Measurements from ENCODE around the gene FLVCR1.

The FLVCR1 gene

DNA sequence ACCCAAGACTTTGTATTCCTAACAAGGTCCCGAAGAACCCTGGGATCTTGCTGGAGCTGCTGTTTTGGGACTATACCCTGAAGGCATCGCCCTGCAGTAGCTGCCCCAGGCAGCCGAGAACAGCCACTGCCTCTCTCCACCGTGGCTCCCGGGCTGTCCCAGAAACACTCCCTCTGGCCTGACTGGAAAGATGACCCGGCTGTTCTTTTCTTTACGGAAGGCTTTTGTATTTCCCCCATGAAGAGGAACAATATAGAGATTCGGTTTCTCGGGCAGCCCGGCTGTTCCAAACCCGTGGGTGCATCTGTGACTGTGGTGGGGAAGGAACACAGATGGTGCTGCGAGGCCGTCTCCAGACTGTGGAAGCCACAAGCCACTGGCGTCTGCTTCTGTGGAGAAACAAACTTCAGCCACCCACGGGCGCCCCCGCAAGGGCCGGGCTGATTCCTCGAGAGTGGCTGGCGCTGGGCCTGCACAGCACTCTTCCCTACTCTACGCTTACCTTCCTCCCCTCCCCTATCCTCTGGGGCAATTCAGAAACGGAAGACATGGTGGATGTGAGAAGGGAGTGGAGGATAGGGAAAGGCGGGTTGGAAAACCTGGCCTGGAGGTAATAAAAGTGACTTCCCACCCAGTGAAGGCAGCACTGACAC is 58.5 kb downstream of the FLVCR1 start:
- peak; percentile 70 for DNase-seq

DNA sequence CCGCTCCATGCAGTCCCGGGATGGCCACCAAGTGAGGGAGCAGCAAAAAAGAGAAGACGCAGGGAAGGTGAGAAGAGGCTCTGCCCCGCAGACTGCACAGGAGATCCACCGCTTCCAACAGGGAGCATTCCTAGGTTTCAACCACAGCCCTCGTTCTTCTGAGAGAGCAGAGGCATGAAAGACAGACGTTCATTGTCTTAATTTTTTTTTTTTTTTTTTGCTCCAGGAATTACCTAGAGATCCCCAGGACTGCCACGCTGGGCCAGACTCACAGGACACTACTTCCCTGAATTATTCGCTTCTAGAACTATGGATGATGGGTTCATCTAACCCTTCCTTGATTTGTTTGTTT is 59.0 kb downstream of the FLVCR1 start:
- no peak for DNase-seq

DNA sequence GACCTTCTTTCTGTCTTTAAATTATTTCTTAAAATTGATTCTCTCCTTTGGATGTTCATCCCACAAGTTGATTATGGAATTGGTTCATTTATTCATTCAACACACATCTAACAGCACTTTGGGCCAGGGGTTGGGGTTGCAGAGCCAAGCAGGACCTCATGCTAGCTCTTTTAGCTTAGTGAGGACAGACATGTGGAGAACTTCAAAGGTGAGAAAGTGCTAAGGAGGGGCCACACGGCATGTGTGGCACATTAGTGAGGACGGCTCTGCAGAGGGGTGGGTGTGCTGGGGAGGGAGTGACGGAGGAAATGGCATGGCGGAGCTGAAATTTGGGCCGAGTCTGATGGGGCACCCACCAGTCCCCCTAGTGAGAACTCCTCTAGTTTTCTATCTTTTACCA is 59.8 kb downstream of the FLVCR1 start:
- no peak for DNase-seq

DNA sequence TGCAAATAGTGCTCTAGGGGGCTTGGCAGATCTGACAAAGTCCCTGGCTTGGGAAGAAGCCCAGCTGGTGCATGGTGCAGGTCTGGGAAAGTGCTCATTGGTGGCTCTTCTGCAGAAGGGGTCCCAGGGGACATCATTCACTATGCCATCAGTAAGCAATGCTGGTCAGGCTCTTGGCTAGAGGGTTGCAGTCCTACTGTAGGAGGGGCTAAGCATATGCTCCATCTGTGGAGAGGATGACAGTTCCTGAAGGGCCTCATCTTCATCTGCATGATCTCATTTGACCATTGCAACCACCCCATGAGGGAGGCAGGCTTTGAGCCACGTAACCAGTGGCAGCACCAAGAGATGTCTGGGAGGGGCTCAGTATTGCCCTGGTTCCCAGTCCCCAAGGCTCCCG is 60.7 kb downstream of the FLVCR1 start:
- DNase-seq, result peak; percentile 55

DNA sequence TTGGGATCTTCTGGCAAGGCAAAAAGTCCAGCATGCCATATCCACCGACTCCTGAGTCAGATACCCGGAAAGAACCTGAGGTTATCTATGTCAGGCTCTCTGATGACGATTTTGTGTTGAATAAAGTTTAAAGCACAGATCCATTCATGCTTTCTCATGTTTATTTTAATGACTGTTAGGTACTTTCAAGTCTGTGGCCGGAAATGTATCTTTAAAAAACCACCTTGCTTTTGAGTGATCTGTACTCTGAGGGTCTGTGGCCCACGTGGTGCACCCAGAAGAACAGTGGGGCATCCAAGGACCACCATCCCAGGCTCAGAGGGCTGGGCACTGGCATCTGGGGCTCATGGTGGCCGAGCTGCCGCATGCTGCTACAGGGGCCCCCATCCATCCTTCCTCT is 62.2 kb downstream of the FLVCR1 start:
- no peak for DNase-seq

DNA sequence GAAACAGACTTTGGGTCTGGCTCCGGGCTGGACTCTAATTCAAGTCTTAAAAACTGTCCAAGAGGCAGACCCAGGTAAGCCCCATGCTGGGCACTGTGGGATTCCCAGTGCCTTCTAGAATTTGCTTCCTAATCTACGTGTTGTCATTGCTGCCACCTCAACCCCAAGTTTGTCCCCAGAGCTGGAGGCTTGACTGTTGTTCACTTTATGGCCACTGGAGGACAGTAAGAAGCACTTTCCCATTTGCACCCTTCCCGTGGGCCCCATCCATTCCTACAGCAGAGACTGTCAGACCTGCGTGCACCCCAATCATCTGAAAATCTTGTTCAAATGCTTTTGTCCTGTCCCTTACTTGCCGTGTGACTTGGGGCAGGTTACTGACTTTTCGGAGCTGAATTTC is 62.8 kb downstream of the FLVCR1 start:
- DNase-seq, result no peak

DNA sequence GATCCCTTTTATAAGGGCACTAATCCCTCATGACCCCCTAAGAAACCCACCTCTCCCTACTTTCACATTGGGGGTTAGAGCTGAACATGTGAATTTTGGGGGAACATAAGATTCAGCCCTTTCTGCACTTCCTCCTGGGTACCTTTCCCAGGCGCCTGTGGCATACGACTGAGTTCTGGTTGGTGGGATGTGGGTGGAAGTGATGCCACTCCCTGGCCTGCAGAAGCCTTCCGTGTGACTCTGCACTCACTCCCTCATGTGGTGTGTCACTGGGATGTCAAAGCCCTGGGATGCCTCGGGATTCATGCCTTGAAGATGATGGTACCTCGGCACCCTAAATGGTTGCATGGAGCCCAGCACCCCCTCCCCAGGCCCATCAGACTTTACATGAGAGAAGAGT is 63.9 kb downstream of the FLVCR1 start:
- no peak for DNase-seq

DNA sequence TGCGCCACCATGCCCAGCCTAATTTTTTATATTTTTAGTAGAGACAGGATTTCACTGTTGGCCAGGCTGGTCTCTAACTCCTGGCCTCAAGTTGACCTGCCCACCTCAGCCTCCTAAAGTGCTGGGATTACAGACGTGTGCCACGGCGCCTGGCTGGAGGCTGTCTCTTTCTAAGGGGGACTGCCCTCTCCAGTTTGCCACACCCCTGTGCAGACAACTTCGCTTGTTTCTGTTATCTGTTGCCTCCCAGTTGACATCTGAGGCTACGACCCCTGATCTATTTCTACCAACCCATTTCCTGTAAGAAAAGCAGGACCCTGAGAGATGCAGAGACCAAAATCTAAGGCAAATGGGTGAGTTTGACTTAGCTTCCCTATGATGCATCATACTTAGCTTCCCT is 68.3 kb downstream of the FLVCR1 start:
- no peak for DNase-seq

DNA sequence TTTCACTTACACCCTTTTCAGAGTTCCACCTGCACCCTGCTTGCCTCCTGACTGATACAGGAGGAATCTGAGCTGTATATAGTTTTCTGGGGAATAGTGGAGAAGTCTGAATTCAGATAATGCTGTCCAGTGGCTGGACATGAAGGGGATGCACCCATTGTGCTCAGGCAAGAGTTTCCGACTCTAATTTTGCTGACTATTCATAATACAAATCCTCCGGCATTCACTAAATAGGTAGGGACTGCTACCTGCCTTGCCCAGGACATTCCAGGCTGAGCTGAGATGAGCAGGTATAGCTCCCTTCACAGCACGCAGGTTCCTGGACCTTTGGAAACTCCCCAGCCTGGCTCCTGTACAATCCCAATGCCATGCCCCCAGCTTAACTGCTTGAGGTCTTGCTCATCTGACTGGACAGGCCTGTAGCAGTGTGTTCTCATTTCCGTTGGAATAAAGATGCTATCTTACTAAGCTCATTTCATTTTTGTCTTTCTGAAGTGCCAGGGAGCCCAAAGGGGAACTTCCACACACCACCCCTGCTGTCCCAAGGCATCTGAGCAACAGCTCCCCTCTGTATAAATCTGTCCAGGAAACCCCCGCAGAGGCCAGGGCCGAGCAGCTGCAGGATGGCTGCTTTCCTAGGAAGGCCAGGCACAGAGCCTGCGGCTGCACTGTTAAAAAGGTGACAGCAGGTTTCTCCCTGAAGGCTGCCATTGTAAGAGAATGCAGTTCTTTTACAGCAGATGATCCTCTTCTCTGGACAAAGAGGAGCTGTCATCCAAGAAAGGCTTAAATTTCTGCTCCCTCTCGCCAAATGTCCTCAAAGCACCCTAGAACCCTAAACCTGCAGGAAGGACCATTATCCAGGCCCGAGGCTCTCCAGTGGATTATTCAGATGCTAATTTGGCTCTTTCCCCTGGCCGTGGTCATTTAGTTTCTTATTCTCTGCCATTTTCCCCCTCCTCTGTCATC is 70.5 kb downstream of the FLVCR1 start:
- DNase-seq, result no peak

DNA sequence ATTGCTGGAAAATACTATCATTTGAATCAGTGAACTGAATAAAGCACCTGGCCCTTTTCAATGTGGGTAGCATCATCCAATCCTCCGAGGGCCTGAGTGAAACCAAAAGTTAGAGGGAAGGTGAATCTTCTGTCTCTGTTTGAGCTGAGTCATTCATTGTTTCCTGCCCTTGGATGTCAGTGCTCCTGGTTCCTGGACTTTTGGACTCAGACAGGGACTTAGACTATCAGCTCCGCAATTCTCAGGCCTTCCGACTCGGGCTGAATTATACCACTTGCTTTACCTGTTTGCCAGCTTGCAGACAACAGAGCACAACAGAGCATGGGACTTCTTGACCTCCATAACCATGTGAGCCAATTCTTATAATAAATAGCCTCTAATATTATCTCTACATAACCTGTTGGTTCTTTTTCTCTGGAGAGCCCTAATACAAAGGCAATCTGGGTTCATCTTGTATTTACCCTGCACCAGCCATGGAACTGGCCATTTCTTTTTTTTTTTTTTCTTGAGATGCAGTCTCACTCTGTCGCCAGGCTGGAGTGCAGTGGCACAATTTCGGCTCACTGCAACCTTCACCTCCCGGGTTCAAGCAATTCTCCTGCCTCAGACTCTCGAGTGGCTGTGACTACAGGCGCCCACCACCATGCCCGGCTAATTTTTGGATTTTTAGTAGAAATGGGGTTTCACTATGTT is 73.1 kb downstream of the FLVCR1 start:
- no peak for DNase-seq

DNA sequence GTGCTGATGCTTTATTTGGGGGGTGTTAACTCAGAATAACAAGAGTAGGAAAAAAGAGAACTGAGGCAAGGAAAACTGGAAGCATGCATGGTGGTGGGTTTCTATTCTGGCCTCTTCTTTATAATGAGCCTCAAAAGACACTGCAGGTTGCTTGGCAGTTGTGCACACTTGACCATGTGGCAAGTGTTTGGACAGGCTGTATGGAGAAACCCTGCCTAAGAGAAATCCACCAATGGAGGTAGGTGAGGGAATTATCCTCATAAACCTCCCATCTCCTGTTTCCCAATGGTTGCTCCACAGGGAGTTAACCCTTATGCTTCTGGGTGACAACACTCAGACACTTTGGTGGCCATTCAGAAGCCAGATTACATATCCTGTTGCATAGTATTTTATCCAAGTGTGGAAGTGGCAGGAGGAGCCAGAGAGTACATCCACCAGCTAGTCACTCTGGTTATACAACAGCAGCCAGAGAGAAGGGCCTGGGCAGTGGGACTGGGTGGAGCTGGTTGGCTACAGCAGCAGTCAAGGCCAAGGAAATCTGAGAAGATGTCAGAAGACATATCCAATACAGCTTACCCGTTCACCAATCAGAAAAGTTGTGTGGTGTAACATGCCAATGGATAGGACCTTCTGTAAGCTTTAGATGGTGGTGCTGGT is 75.9 kb downstream of the FLVCR1 start:
- no peak for DNase-seq

DNA sequence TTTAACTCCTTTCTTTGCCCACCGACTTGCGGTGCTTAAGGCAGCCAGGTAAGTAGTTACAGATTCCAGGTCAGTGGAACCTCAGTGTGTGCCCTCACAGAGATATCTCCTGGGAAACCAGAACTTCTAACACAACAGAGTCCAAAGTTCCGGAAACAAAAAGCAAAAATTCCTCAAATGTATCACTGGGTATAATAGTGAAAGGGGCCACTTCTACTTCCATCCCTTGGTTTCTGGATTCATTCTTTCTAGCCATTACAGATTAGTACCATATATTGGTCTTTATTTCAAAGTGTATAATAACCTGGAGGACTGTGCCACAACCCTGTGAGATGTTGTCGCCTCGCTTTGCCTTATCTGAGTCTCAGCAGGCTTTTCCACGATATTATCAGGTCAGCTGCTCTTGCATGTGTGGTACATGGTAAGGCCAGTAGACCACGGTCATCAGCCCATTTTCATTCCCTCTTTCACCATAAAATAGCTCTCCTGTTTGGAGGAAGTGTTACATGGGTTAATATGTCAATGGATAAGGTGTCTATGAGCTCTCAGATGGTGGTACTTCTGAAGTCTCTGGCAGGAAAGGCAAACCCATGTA is 77.4 kb downstream of the FLVCR1 start:
- no peak for DNase-seq

DNA sequence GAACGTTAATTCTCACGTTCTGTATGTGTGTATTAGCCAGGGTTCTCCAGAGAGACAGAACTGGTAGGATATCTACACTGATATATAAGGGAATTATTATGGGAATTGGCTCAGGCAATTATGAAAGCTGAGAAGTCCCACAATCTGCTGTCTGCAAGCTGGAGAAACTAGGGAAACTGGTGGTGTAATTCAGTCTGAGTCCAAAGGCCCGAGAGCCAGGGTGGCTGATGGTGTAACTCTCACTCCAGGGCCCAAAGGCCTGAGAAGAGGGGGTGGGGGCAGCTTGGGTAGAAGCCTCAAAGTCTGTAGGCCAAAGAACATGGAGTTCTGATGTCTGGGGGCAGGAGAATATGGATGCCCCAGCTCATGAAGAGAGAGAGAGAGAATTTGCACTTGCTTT is 79.0 kb downstream of the FLVCR1 start:
- DNase-seq, result no peak

DNA sequence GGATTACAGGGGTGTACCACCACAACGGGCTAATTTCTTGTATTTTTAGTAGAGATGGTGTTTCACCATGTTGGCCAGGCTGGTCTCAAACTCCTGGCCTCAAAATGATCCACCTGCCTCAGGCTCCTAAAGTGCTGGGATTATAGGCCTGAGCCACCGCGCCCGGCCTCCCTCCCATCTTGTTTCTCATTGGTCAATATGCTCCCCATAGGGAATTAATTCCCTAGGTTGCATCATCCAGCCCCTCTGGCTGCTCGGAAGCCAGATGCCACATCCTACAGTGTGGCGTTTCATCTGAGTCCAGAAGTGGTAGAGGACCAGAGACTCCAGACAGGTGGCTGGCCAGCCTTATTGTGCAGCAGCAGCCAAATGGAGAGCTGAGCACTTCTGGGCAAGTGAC is 80.8 kb downstream of the FLVCR1 start:
- no peak for DNase-seq

DNA sequence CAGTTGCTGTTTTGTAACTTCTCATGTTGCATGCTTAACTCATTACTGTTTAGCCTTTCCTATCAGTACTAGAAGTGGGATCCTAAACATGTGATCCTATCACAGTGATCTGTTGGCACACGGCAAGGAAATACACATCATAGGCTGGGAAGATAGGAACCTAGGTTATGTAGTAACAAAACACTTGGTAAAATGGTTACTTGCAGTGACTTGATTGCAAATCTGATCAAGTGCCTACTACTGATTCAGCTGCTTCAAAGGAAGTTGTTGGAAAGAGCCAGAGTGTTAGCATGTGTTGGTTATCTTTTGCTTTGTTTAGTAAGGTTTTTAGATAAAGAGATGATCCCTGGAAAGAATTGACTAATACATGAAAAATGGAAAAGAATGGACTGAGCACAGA is 83.4 kb downstream of the FLVCR1 start:
- no peak for DNase-seq

DNA sequence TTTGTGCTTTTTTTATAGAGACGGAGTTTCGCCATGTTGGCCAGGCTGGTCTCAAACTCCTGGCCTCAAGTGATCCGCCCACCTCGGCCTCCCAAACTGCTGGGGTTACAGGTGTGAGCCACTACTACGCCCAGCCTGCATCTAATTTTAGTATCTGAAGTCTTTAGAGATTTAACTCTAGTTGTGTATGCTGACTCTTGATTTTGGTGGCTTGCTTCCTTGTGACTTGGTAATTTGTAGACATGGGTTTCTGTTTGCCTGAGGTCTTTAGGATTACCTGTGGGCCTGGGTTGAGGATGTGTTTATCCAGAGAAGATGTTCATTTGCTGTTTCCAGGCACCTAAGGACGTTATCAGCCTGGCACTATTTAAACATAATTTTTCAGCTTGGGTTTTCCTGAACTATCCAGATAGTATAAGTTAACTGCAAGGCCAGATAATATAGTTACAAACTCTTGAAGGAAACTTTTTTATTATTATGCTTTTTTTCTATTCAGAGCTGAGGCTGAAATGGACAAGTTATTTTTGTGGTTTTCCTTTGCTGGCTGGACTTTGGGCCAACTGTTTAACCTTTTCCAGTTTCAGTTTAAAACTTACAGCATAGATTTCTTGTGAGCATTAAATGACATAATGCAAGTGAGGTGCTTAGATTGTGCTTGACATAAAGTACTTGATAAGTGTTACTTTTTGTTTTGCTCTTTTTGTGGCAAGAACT is 84.8 kb downstream of the FLVCR1 start:
- DNase-seq, result no peak

DNA sequence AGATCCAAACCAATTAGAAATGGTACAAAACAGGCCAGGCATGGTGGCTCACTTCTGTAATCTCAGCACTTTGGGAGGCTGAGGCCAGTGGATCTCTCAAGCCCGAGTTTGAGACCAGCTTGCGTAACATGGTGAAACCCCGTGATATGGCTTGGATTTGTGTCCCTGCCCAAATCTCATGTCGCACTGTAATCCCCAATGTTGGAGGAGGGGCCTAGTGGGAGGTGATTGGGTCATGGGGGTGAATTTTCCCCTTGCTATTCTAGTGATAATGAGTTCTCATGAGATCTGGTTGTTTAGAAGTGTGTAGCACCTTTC is 85.3 kb downstream of the FLVCR1 start:
- DNase-seq, result no peak

DNA sequence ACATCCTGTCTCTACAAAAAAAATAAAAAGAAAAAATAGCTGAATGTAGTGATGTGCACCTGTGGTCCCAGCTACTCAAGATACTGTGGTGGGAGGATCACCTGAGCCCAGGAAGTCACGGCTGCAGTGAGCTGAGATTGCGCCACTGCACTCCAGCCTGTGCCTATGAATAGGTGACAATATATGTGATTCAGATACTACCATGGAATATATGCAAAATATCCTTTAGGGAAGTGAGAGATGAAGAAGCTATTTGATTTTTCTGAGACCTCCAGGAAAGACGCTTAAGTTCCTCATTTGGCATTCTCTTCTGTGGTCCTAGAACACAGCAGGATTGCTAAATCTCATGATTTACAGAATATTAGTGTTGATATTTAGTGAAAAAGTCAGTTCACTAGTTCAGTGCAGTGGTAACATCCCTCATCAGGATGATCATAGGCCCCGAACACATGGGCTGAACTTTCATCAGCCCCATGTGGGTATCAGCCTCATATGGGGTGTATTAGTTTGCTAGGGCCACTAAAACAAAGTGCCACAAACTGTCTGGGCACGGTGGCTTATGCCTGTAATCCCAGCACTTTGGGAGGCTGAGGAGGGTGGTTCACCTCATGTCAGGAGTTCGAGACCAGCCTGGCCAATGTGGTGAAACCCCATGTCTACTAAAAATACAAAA is 86.3 kb downstream of the FLVCR1 start:
- no peak for DNase-seq

DNA sequence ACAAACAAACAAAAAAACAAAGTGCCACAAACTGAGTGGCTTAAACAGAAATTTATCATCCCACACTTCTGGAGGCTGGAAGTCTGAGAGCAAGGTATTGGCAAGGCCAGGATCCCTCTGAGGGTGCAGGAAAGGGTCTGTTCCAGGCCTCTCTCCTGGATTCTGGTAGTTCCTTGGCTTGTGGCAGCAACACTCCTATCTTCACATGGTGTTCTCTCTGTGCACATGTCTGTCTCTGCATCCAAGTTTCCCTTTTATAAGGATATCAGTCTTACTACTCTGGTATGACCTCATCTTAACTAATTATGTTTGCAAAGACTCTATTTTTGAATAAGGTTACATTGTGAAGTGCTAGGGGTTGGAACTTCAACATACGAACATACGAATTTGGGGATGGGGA is 87.0 kb downstream of the FLVCR1 start:
- no peak for DNase-seq

DNA sequence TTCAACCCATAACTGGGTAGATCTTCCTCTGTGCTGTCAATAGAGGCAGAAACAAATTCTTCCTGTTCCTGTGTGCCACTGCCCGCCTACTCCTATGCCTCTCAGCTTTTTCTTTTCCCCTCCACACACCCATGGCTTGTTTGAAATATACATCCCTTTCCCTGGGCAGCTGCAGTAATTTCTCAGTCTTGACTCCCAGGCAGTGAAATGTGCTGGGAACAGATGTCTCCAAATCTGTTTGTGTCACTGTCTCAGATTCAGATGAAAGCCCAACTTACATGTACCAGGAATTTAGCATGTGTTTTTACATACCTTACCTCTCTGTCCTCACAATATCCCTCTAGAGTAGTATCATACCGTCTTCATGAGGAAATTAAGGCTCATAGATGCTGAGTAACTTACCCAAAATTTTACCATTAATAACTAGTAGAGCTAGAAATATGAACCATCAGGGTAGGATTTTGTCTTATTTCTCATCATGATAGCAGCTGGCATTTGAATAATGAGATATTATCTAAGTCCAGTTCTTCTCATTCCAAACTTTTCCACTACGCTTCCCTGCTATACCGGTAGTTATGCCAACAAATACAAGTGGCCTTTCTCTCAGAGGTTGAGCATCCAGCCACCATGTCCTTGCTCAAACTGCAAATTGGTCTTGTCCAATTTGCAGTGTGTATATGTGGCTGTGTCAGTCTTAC is 87.5 kb downstream of the FLVCR1 start:
- DNase-seq, result no peak

DNA sequence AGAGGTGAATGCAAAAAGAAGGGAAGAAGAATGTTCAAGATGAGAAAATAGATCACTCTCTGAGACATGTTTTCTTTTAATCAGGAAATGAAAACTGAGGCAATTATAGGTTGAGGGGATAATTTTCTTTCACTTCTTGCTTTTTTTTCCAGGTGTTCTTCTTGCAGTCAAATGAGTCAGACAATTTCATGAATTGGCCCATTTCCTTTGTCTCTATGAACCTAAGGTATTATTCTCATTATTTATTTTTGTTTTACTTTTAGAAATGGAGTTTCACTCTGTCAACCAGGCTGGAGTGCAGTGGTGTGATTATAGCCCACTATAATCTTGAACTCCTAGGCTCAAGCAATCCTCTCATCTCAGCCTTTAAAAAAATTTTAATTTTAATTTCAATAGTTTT is 88.8 kb downstream of the FLVCR1 start:
- DNase-seq, result no peak

Measured in eye (tissue), 1 donor.